ENCODE measurements around the gene RO60. TPM values are rescaled to one million over a fixed set of nuclear protein-coding genes. Genes with fewer than 3 reads are reported as not detected.

The RO60 gene
- total RNA-seq, 1 experiment from 2014 or later = 74.8 TPM

DNA sequence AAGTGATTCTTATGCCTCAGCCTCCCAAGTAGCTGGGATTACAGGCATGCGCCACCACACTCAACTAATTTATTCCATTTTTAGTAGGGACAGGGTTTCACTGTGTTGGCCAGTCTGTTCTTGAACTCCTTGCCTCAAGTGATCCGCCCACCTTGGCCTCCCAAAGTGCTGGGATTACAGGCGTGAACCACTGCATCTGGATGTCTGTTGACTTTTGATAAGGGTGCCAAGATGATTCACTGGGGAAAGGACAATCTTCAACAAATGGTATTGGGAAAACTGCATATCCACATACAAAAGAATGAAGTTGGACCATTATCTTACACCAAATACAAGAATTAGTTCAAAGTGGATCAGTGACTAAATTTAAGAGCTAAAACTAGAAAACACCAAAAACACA, 19.8 kb downstream of the RO60 start:
- Histone ChIP-seq H3K27me3 (ENCODE audit: control insufficient read depth, insufficient read depth, low read length) (no peaks in the 10 kb centered on the region), H3K27ac (ENCODE audit: low read length) (no peak overlapping the region), H3K36me3 (ENCODE audit: control insufficient read depth, insufficient read depth, low read length) (peaks cover 32% of the 10 kb centered on the region), H3K4me1 (ENCODE audit: control insufficient read depth, insufficient read depth, low read length) (no peaks in the 10 kb centered on the region), H3K4me3 (ENCODE audit: low read depth in 2 of 2, low read length in 2 of 2) (no peak overlapping the region), H3K9me3 (ENCODE audit: control insufficient read depth, insufficient read depth, low read depth, low read length) (0 out of 2 replicates have a peak, but pooled peaks cover 4% of the 10 kb centered on the region)
- BruUV-seq (replicated peaks) = TSS peak; percentile 18
- DNase-seq (ENCODE audit: low read depth, low spot score) (no peak), ATAC-seq (no peak)
- POLR2A ChIA-PET = no interaction called here
- in situ Hi-C loops (cut with HindIII; ENCODE audit: low pct_unique_long_range_greater_than_20kb, low sequenced_read_pairs) = no loop called here
- CTCF ChIA-PET = no interaction called here
- no peak for TF ChIP-seq SIN3A (IDR thresholded peaks at IDR 0.05; ENCODE audit: borderline replicate concordance, insufficient read depth, low read depth, low read length)
- no peak for TF ChIP-seq REST (IDR thresholded peaks at IDR 0.05; ENCODE audit: insufficient read depth in 1 of 2, low read depth in 2 of 2, low read length in 1 of 2)
- no peak for TF ChIP-seq CTCF (IDR thresholded peaks at IDR 0.05)
- TF ChIP-seq POLR2AphosphoS5 (IDR thresholded peaks at IDR 0.05; ENCODE audit: low read depth, low read length) = no peak
- no peak for TF ChIP-seq TCF7L2 (IDR thresholded peaks at IDR 0.05; ENCODE audit: low read depth, low read length)
- intact Hi-C loops (cut with micrococcal nuclease; ENCODE audit: unreplicated experiment) = no loop called here

GRCh38 chr1:193083365-193084088, 24.1 kb downstream of the RO60 start:
- intact Hi-C loops (cut with micrococcal nuclease; ENCODE audit: unreplicated experiment) (no loop called here), in situ Hi-C loops (cut with HindIII; ENCODE audit: low pct_unique_long_range_greater_than_20kb, low sequenced_read_pairs) (no loop called here)
- POLR2A ChIA-PET = interaction anchor here (0.6 kb wide), 1 partner anchor 613 kb away, joined by 4 read pairs; no protein-coding TSS in a partner anchor
- Histone ChIP-seq H3K36me3 (ENCODE audit: control insufficient read depth, insufficient read depth, low read length) (peaks cover 43% of the 10 kb centered on the region), H3K27ac (ENCODE audit: low read length) (no peak overlapping the region), H3K4me1 (ENCODE audit: control insufficient read depth, insufficient read depth, low read length) (no peaks in the 10 kb centered on the region), H3K4me3 (ENCODE audit: low read depth in 2 of 2, low read length in 2 of 2) (no peak overlapping the region), H3K9me3 (ENCODE audit: control insufficient read depth, insufficient read depth, low read depth, low read length) (no peaks in the 10 kb centered on the region), H3K27me3 (ENCODE audit: control insufficient read depth, insufficient read depth, low read length) (no peaks in the 10 kb centered on the region)
- DNase-seq (ENCODE audit: low read depth, low spot score) (no peak), ATAC-seq (no peak)
- CTCF ChIA-PET = no interaction called here
- BruUV-seq (replicated peaks) = no TSS peak
- no peak for TF ChIP-seq CTCF (IDR thresholded peaks at IDR 0.05)
- TF ChIP-seq SIN3A (IDR thresholded peaks at IDR 0.05; ENCODE audit: borderline replicate concordance, insufficient read depth, low read depth, low read length) = no peak
- TF ChIP-seq POLR2AphosphoS5 (IDR thresholded peaks at IDR 0.05; ENCODE audit: low read depth, low read length) = no peak
- TF ChIP-seq REST (IDR thresholded peaks at IDR 0.05; ENCODE audit: insufficient read depth in 1 of 2, low read depth in 2 of 2, low read length in 1 of 2) = no peak
- no peak for TF ChIP-seq TCF7L2 (IDR thresholded peaks at IDR 0.05; ENCODE audit: low read depth, low read length)
